RKO (cell line): ENCODE measurements around the gene CDH8.

ENCODE experiments used
- DNase-seq: peaks from one replicate; pipeline ENCODE4 v3.0.0-alpha.2; 2016; ENCODE audit warnings: low spot score

The CDH8 gene

DNA sequence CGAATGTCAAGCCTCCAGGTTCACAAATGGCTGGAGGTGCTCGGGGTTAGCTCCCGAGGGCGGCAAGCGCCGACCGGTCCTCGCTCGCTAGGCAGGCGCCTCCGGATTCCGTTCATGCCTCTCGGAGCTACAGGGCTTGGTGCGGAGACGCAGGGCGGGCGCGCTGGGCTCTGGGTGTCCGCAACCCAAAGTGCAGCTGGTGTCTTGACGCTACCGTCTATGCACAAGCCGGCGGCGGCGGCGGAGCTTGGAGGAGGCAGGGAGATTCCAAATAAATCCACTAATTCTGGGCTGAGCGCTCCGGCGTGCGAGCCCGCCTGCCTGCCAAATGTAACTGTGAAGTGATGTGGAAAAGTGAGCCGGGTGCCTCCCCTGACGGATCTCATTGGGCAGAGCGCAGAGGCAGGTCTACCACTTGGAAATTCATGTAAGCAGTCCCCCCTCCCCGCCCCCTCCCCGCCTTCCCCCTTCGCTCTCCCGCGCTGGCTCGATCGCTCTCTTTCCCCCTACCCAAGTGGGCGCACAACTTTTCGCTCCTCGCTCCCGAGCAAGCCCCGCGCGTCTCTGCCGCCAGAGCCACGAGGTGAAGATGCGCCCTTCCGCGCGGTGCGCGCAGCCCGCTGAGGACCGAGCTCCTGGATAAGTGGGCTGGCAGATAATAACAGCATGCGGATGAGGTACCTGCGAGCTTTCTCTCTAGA is at the start of gene CDH8:
Gene CDH8, minus strand, starts transcription at position 338 of the 701 bp plus-strand sequence. CDS start 15,035 bp downstream, outside the sequence.
- no peak for DNase-seq

- DNase-seq = peak; percentile 2
These were observed 43.0 kb upstream of the CDH8 start for GRCh38 chr16:62079236-62079635.

DNA sequence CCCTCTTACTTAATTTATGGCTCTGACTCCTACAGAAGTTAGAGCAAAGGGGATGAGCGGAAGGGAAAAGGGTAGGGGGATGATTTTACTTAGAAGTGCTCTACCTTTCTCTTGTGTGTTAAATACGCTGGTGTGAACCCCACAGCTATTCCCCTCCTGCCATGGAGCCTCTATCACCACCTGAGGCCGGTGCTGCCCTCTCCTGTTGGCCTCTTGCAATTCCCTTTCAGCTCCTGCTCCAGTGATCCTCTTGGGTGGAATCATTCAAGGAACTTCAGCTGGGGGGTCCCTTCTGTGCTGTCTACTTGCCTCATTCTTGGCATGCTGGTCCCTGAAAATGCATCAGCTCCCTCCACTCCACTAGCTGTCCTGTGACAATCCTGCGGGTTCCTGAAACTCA is 41.8 kb upstream of the CDH8 start:
- DNase-seq = no peak

- DNase-seq = no peak
These were observed 40.6 kb upstream of the CDH8 start for GRCh38 chr16:62076886-62077285.

DNA sequence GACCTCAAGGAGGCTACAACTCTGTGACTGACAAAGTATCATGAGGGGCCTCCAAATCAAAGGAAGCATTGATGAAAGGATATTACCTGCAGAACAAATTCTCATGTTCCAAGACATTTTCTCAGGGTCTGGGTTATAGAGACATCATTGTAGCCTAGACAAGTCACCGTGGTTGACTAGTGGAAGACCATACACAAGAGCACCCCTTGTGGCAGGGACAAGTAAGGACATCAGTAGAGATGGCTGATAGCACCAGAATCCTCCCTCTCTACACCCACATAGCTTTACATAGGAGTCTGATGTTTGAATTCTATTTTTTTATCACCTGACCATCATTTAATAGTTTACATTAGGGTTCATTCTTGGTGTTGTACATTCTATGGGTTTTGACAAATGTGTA is 32.5 kb upstream of the CDH8 start:
- DNase-seq = peak; percentile 58

- DNase-seq = no peak
These were observed 31.7 kb upstream of the CDH8 start for GRCh38 chr16:62067981-62068380.

DNA sequence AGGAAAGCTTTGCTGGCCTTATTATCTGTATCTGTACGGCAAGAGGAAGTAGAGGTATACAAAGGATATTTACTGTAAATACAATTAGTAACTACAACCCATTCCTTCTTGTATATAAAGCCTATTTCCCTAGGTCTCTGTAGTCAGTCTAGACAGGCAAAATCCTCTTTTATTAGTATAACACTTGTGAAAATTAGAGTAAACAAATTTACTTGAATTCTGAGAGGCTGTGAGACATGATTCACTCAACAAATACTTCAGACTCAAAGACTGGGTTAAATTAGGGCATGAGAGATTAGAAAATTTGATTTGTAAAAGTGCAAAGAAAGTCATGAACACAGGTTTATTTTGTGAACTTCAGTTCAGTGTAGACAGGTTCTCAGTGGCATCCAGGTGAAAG is 30.9 kb upstream of the CDH8 start:
- DNase-seq = no peak

- no peak for DNase-seq
These were observed 30.5 kb upstream of the CDH8 start for GRCh38 chr16:62066747-62067146.

- no peak for DNase-seq
These were observed 27.9 kb upstream of the CDH8 start for GRCh38 chr16:62064173-62064572.

DNA sequence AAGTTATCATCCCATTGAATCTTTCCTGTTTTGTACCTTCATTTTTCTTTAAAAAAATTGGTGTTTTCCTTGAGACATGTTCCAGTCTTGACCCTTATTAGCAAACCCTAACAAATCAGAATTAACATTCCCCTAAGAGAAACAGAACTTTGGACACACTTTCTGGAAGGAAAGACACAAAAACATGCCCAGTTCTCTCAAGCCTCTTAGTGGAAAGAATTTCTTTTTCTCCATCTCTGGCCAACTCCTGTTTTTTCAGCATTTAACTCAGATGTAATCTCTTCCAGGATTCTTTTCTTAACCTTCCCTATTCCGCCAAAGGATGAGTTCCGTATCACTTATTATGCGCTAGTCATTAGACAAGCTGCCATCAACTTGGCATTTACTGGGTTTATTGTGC is 23.9 kb upstream of the CDH8 start:
- DNase-seq = no peak

DNA sequence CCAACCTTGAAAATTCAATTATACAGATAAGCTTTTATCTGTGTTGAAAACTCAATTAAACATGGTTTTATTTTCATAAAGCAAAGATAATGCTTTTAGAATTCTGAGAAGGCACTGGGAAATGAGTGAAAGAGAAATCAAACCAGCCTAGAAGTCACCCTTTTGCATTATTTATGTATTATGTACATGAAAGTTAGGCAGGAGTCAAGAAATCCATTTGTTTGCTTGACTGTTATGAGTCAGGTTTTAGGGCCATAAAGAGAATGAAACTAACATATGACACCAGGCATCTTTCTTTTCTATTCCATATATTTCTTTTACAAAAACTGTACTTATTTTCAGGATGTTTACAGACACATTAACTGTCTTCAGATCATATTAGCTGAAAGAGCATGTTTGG is 23.3 kb upstream of the CDH8 start:
- DNase-seq = no peak

- DNase-seq = no peak
These were observed 22.2 kb upstream of the CDH8 start for GRCh38 chr16:62058412-62058811.

DNA sequence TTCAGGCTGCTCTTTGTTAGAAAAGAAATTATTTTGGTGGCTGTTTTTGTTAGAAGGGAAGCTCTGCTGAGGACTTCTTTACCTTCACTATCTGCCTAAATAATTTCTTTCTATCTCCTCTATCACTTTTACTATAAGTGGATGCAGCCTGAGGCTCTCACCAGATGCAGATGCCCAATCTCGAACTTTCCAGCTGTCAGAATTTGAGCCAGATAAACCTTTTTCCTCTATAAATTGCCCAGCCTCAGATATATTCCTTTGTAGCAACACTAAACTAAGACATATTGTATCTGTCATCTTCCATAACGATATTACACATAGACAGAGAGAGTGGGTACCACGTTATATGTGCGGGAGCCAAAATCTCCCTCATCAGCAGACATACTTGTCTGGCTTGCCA is 15.7 kb upstream of the CDH8 start:
- no peak for DNase-seq

DNA sequence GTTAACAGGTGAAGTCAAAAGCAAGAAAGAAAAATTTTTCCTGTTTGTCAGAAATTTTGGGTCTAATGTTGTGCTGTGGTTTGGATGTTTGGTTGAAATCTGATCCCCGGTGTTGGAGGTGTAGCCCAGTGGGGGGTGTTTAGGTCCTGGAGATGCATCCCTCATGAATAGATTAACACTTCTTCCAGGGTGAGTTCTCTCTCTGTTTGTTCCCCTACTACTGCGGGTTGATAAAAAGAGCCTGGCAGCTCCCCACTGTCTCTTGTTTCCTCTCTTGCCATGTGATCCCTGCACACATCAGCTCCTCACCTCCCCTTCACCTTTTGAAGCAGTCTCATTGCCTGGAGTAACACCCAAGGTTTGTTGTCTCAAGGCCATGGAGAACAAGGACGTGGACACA is 14.6 kb upstream of the CDH8 start:
- DNase-seq = no peak

GRCh38 chr16:62046801-62047200 is 10.6 kb upstream of the CDH8 start:
- DNase-seq = no peak

GRCh38 chr16:62041401-62041800 is 5.2 kb upstream of the CDH8 start:
- peak; percentile 75 for DNase-seq

DNA sequence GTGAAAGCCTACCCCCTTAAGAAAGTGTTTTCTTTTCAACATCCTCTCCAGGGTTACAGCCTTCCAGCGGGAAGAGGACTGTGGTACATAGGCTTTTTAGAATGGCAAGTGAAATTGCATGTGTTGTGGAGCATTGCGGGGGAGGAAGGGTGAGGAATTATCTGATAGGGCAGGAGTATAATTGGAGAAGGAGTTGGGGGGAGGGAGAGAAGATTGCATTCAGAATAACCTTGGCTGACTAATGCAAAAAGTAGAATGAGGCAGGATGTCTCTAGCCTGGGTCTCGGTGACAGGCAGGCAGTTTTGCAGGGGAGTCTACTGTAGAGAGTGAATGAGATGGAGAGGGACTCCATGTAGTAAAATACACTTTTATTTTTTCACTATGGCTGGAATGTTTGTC is 2.4 kb upstream of the CDH8 start:
- no peak for DNase-seq

- DNase-seq = no peak
These were observed 2.0 kb upstream of the CDH8 start for GRCh38 chr16:62038225-62038624.

- no peak for DNase-seq
These were observed 531 bp upstream of the CDH8 start for GRCh38 chr16:62036802-62037135.

GRCh38 chr16:62035115-62036092 is 834 bp downstream of the CDH8 start:
- no peak for DNase-seq

- no peak for DNase-seq
These were observed 1.8 kb downstream of the CDH8 start for GRCh38 chr16:62034231-62035114.

DNA sequence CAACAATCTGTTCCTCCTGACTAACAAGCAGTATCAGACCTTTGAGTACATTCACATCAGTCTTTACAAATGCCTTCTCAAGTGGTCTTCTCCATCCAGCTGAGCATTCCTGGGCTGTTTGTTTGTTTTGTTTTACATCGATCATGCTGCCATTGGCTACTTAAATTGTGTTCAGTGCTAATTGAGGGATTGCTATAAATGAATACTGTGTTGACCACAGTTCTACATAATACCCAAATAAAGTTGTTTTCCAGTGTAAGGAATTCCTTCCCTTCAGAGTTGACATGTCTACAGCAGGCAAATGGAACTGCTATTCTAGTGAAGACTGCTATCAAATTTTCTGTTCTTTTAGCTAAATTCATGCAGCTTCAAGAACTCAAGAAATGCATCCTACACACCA is 3.2 kb downstream of the CDH8 start:
- DNase-seq = no peak
